ENCODE results near the gene HBE1. TPM values are rescaled to one million over a fixed set of nuclear protein-coding genes. Genes with fewer than 3 reads are reported as not detected.

The HBE1 gene
- total and polyA plus RNA-seq, 7 donors: not detected

- no peak for TF ChIP-seq CTCF (IDR thresholded peaks at IDR 0.05)
- no peak overlapping the region for H3K4me3 ChIP-seq
- intact Hi-C loops (cut with DNase I): no loop called here
- no peaks in the 10 kb centered on the region for H3K36me3 ChIP-seq (ENCODE audit: insufficient read depth in 1 of 2, low read depth in 1 of 2)
- H3K27ac ChIP-seq: no peak overlapping the region
- H3K27me3 ChIP-seq (ENCODE audit: insufficient read depth in 3 of 3, low read length in 2 of 3): no peaks in the 10 kb centered on the region
- DNase-seq: no peak
- no peaks in the 10 kb centered on the region for H3K9me3 ChIP-seq
- ATAC-seq: no peak
- H3K4me1 ChIP-seq: no peaks in the 10 kb centered on the region
Observed at GRCh38 chr11:5289696-5290095, 20.0 kb upstream of the HBE1 start.

- DNase-seq (no peak), ATAC-seq (no peak)
- WGBS, 3 donors: 76 to 80% (median 79%) methylated on average over 6 of the region's 6 CpGs
- no peak for TF ChIP-seq CTCF (IDR thresholded peaks at IDR 0.05)
- Histone ChIP-seq H3K9me3 (no peaks in the 10 kb centered on the region), H3K27ac (no peak overlapping the region), H3K4me1 (no peaks in the 10 kb centered on the region), H3K27me3 (ENCODE audit: insufficient read depth in 3 of 3, low read length in 2 of 3) (no peaks in the 10 kb centered on the region), H3K36me3 (ENCODE audit: insufficient read depth in 1 of 2, low read depth in 1 of 2) (no peaks in the 10 kb centered on the region), H3K4me3 (no peak overlapping the region)
- intact Hi-C loops (cut with DNase I): no loop called here
Observed at GRCh38 chr11:5288906-5289550, 19.3 kb upstream of the HBE1 start.

- H3K36me3 ChIP-seq (ENCODE audit: insufficient read depth in 1 of 2, low read depth in 1 of 2): no peaks in the 10 kb centered on the region
- no peak for TF ChIP-seq CTCF (IDR thresholded peaks at IDR 0.05)
- WGBS, 3 donors: 72 to 77% (median 77%) methylated on average over 7 of the region's 7 CpGs
- H3K9me3 ChIP-seq: no peaks in the 10 kb centered on the region
- DNase-seq: no peak
- no peak overlapping the region for H3K4me3 ChIP-seq
- intact Hi-C loops (cut with DNase I): no loop called here
- H3K4me1 ChIP-seq: no peaks in the 10 kb centered on the region
- H3K27ac ChIP-seq: no peak overlapping the region
- ATAC-seq: no peak
- no peaks in the 10 kb centered on the region for H3K27me3 ChIP-seq (ENCODE audit: insufficient read depth in 3 of 3, low read length in 2 of 3)
Observed at GRCh38 chr11:5288108-5288905, 18.6 kb upstream of the HBE1 start.

GRCh38 chr11:5286901-5287300 is 17.2 kb upstream of the HBE1 start:
- intact Hi-C loops (cut with DNase I): no loop called here
- Histone ChIP-seq H3K27ac (no peak overlapping the region), H3K36me3 (ENCODE audit: insufficient read depth in 1 of 2, low read depth in 1 of 2) (no peaks in the 10 kb centered on the region), H3K9me3 (no peaks in the 10 kb centered on the region), H3K4me3 (no peak overlapping the region), H3K27me3 (ENCODE audit: insufficient read depth in 3 of 3, low read length in 2 of 3) (no peaks in the 10 kb centered on the region), H3K4me1 (no peaks in the 10 kb centered on the region)
- 65 to 70% (median 68%) methylated on average over 3 of the region's 3 CpGs for WGBS, 3 donors
- no peak for DNase-seq
- ATAC-seq: no peak
- no peak for TF ChIP-seq CTCF (IDR thresholded peaks at IDR 0.05)
